ENCODE measurements around the gene PRPF8. TPM values are rescaled to one million over a fixed set of nuclear protein-coding genes. Genes with fewer than 3 reads are reported as not detected.
"Not testable (repeated sequence)": the region's sequence is repeated elsewhere in the genome, so short reads cannot be mapped to it uniquely, and the experiment has no call there.

The PRPF8 gene
- total RNA-seq, 4 donors from 2014 or later, result 111 to 195 (median 161) TPM

DNA sequence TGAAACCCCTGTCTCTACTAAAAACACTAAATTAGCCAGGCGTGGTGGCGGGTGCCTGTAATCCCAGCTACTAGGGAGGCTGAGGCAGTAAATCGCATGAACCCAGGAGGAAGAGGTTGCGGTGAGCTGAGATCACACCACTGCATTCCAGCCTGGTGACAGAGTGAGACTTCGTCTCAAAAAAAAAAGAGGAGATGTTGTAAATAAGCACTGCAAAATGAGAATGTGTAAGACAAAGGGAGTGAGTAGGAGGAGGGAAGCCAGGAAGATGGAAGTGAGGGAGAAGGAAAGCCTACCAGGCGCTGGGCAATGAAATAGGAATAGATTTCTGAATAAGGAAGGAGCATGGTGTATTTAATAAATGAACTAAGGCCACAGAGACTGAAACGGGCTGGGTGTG lies 8.7 kb upstream of the PRPF8 start:
- no peak for TF ChIP-seq POLR2A (IDR thresholded peaks at IDR 0.05)
- TF ChIP-seq EP300 (IDR thresholded peaks at IDR 0.05), result no peak
- TF ChIP-seq POLR2AphosphoS5 (IDR thresholded peaks at IDR 0.05), result no peak
- TF ChIP-seq, protein P1, sequence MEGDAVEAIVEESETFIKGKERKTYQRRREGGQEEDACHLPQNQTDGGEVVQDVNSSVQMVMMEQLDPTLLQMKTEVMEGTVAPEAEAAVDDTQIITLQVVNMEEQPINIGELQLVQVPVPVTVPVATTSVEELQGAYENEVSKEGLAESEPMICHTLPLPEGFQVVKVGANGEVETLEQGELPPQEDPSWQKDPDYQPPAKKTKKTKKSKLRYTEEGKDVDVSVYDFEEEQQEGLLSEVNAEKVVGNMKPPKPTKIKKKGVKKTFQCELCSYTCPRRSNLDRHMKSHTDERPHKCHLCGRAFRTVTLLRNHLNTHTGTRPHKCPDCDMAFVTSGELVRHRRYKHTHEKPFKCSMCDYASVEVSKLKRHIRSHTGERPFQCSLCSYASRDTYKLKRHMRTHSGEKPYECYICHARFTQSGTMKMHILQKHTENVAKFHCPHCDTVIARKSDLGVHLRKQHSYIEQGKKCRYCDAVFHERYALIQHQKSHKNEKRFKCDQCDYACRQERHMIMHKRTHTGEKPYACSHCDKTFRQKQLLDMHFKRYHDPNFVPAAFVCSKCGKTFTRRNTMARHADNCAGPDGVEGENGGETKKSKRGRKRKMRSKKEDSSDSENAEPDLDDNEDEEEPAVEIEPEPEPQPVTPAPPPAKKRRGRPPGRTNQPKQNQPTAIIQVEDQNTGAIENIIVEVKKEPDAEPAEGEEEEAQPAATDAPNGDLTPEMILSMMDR (IDR thresholded peaks at IDR 0.05), result no peak
- ATAC-seq, result no peak
- Histone ChIP-seq H3K27ac (no peak overlapping the region), H3K4me1 (no peaks in the 10 kb centered on the region), H3K4me3 (no peak overlapping the region), H3K9me3 (no peaks in the 10 kb centered on the region), H3K36me3 (no peaks in the 10 kb centered on the region), H3K27me3 (no peaks in the 10 kb centered on the region)
- 84 to 87% methylated on average over 4 to 6 of the region's 7 CpGs for WGBS, 2 donors (ENCODE audit: low coverage in 1 of 2)

GRCh38 chr17:1690544-1691221 lies 6.0 kb upstream of the PRPF8 start:
- no peaks in the 10 kb centered on the region for H3K36me3 ChIP-seq
- no peak overlapping the region for H3K27ac ChIP-seq
- ATAC-seq, result no peak
- no peaks in the 10 kb centered on the region for H3K9me3 ChIP-seq
- H3K4me3 ChIP-seq, result no peak overlapping the region
- 56 to 76% methylated on average over 1 to 6 of the region's 8 CpGs for WGBS, 2 donors (ENCODE audit: low coverage in 1 of 2)
- TF ChIP-seq POLR2AphosphoS5 (IDR thresholded peaks at IDR 0.05), result no peak
- no peak for TF ChIP-seq POLR2A (IDR thresholded peaks at IDR 0.05)
- TF ChIP-seq, protein P1 (IDR thresholded peaks at IDR 0.05), result no peak
- no peak for TF ChIP-seq EP300 (IDR thresholded peaks at IDR 0.05)
- no peaks in the 10 kb centered on the region for H3K4me1 ChIP-seq
- no peaks in the 10 kb centered on the region for H3K27me3 ChIP-seq

GRCh38 chr17:1688405-1688804 lies 3.7 kb upstream of the PRPF8 start:
- H3K4me3 ChIP-seq, H3K27me3 ChIP-seq, H3K36me3 ChIP-seq, H3K27ac ChIP-seq, ATAC-seq, H3K9me3 ChIP-seq: not testable (repeated sequence)
- H3K4me1 ChIP-seq, result peaks cover 0 to 12% (median 6%) of the 10 kb centered on the region in 3 donors
- 47 to 66% methylated on average over 2 of the region's 6 CpGs for WGBS, 2 donors (ENCODE audit: low coverage in 1 of 2)

- Histone ChIP-seq H3K4me1 (peaks cover 0 to 35% (median 18%) of the 10 kb centered on the region in 3 donors), H3K9me3 (no peaks in the 10 kb centered on the region), H3K27me3 (no peaks in the 10 kb centered on the region), H3K4me3 (no peak overlapping the region), H3K27ac (no peak overlapping the region), H3K36me3 (peaks cover 0 to 25% of the 10 kb centered on the region in 2 donors)
- 82% methylated on average over 3 to 7 of the region's 7 CpGs for WGBS, 2 donors (ENCODE audit: low coverage in 1 of 2)
- no peak for TF ChIP-seq POLR2AphosphoS5 (IDR thresholded peaks at IDR 0.05)
- TF ChIP-seq, protein P1 (IDR thresholded peaks at IDR 0.05), result no peak
- TF ChIP-seq EP300 (IDR thresholded peaks at IDR 0.05), result no peak
- TF ChIP-seq POLR2A (IDR thresholded peaks at IDR 0.05), result no peak
- ATAC-seq, result no peak
These were observed 1.4 kb upstream of the PRPF8 start for GRCh38 chr17:1686086-1686485.

- Histone ChIP-seq H3K4me1 (peaks cover 0 to 43% (median 18%) of the 10 kb centered on the region in 3 donors), H3K27ac (peak overlapping the region in 3 of 4 donors; percentile 66 to 95 (median 93)), H3K9me3 (no peaks in the 10 kb centered on the region), H3K4me3 (peak overlapping the region; percentile 60 to 73), H3K36me3 (peaks cover 0 to 51% of the 10 kb centered on the region in 2 donors), H3K27me3 (no peaks in the 10 kb centered on the region)
- TF ChIP-seq POLR2A (IDR thresholded peaks at IDR 0.05) (no peak), EP300 (IDR thresholded peaks at IDR 0.05) (no peak), POLR2AphosphoS5 (IDR thresholded peaks at IDR 0.05) (no peak)
- TF ChIP-seq, protein P1 (IDR thresholded peaks at IDR 0.05), result no peak
- ATAC-seq, result no peak
- 63 to 85% methylated on average over 4 to 5 of the region's 5 CpGs for WGBS, 2 donors (ENCODE audit: low coverage in 1 of 2)
These were observed 1.2 kb downstream of the PRPF8 start for GRCh38 chr17:1683459-1683858.

Data from gastroesophageal sphincter (tissue), 4 donors.